Kasumi-1 (cell line): ENCODE data around the gene KLKB1.
"Not testable (repeated sequence)": the region's sequence is repeated elsewhere in the genome, so short reads cannot be mapped to it uniquely, and the experiment has no call there.

Experiments used
- DNase-seq, 2 experiments: peaks; one replicate each; lab custom pipeline; 2025; lab: John Stamatoyannopoulos, UW

Gene KLKB1

DNA sequence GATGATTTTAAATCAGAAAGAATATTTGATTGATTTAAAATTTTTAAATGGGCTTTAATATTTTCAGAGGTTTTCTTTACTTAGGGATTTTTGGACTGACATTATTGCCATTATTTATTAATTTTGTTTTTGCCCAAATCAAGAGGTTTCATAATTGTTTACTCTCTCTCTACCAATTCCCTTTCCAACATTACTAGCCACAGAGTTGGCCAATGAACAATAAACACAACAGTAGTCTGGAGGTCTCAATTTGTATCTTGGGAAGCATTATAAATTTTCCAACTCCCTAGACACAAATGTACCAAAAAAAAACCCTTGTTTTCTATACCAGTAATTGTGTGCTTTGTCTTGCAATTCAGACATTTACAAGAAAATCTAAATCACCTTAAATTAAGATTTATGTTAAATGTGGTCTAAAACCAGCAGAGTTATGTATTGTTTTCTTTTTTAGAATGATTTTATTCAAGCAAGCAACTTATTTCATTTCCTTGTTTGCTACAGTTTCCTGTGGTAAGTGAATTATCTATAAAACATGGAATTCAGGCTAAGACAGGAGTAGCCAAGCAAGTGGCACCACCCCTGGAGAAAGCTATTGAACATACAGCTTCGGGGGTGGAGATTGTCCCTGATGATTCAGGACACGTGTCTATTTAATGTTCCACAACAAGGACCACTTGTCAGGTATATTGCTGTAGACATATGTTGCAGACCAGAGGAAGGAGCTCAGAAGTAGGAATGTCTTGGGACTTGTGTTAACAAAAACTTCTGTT lies 622 bp downstream of the KLKB1 start:
- no peak for DNase-seq

DNA sequence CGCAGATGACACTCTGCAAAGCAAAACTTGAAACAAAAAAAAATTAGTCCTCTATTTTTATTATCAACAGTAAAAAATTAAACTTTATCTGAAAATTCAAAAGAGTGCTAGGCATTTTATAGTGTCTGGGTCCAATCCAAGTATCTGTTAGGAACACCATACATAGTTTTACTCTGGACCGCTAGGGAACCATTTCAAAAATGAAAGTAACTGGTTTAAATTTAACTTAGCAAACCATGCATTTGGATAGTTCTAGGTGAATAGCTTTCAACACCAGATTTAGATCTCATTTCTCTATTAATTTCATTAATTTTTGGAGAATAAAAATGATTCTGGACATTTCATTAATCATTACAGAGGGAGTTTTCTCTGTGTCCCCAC lies 1.2 kb downstream of the KLKB1 start:
- DNase-seq: no peak

DNA sequence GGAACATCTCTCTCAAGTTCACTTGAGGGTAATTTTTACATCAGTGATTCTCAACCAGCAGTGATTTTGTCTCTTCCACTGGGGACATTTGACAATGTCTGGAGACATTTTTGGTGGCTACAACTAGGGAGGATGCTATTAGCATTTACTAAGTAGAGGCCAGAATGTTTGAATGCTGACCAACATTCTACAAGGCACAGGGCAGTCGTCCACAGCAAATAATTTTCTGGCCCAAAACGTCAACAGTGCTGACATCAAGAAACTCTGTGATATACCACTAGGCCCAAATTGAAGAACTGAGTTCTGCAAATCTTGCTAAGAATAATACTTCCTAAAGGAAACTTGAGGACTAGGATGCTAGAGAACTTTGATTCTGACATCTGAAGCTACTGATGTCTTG lies 7.1 kb downstream of the KLKB1 start:
- DNase-seq: no peak

DNA sequence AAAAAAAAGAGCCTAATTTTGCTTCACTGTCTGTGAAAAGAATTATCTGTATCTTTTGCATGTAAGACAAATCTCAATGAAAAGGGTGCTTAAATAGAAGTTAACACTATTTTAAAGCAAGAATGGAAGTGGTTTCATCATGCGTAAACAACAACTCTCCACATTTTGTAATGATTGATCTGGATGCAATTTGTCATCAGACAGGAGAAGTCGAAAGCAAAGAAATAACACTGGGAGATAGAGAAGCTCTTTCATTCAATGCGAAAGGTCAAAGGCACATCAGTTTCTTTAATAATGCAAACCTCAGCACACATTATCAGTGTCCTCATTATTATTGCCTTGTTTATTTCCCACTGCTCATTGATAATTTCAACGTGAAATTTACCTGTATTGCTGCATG lies 8.8 kb downstream of the KLKB1 start:
- no peak for DNase-seq

DNA sequence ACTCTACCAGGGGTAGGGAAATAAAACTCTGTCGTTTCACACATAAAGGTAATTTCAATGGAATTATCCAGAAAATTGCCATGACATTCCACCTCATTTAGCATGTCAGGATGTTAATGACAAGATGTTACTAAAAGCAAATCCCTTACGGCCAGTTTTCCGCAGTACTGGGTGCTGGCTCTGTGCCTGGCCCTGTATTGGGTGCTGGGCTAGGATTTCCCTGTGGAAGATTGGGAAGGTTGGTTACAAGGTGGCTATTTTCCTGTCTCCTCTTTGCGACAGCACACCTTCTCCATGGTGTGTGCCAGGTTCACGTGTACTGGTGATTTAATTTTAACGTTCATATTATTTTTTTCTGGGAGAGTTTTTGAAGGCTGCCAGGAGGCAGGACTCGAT lies 13.1 kb downstream of the KLKB1 start:
- no peak for DNase-seq

DNA sequence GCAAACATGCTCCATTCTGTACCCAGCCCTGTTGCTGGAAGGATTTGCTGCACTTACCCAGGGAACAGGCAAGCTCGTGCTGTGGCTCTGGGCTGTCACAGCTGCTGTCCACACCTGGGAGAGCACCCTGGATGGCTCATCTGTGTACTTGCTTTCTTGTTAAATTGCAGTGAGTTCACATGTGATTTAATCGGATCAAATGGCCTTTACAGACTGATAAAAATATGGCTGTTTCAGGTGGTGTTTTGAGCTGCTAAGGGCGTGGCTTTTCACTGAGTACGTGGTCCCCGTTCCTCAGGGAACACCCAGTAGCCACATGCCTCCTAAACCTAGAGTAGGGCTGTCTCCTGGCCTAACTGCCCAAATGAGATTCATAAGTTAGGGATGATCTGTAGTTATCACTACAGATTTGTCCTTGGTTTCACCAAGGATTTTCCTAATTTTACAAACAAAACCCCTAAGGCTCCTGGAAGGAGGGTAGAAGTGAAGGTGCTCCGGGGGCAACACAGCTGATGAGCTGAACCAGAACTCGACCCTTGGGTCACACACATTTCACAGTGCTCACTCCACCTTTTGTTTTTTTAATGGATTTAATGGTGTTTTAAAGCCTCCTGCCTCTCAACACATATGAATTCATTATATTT lies 13.7 kb downstream of the KLKB1 start:
- peak in 1 of 2 experiments; percentile 56 for DNase-seq

DNA sequence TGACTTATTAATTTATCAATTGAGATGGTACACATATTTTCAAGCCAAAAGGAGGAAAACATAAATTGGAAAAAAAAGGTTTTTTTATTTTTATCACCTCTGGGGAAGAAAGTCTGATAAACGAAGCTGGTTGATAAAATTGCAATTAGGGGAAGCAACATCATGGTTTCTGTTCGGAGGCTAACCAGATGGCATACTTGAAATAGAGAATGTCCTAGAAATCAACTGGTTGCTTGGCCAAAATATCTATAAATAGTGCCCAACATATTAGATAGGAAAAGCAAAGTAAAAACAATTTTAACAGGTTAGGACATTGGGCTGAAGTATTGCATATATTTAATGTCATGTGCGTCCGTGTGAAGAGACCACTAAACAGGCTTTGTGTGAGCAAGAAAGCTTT lies 14.3 kb downstream of the KLKB1 start:
- DNase-seq: no peak

DNA sequence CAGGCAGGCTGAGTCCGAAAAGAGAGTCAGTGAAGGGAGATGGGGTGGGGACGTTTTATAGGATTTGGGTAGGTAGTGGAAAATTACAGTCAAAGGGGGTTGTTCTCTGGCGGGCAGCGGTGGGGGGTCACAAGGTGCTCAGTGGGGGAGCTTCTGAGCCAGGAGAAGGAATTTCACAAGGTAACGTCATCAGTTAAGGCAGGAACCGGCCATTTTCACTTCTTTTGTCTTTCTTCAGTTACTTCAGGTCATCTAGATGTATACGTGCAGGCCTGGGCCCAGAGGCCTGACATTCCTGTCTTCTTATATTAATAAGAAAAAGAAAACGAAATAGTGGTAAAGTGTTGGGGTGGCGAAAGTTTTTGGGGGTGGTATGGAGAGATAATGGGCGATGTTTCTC lies 14.7 kb downstream of the KLKB1 start:
- not testable (repeated sequence) for DNase-seq

DNA sequence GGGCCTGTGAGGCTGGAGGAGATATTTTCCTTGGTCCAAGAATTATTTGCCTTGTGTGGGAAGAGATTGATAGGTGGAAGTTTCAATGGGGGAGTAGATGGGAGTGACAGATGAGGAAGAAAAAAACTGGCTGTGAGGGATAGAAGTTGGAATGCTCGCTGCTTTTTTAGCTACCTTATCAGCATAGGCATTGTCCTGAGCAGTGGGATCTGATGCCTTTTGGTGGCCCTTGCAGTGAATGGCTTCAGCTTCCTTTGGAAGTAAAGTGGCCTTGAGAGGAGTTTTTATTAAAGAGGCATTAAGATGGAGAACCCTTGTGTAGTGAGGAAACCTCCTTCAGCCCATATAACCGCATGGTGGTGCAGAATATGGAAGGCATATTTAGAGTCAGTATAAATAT lies 16.0 kb downstream of the KLKB1 start:
- no peak for DNase-seq

DNA sequence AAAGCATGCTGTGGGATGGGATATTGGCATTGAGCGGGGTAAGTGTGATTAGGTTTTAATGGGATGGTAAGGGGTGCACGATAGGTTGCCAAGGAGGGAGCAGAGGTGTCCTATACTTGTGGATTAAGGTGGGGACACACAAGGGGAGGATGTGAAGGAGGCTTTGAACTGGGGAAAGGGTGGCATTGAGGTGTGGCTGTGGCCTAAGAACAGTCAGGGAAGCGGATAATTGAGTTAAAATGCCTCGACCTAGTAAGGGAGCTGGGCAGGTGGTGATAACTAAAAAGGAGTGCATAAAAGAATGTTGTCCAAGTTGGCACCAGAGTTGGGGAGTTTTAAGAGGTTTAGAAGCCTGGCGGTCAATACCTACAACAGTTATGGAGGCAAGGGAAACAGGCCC lies 17.5 kb downstream of the KLKB1 start:
- no peak for DNase-seq

DNA sequence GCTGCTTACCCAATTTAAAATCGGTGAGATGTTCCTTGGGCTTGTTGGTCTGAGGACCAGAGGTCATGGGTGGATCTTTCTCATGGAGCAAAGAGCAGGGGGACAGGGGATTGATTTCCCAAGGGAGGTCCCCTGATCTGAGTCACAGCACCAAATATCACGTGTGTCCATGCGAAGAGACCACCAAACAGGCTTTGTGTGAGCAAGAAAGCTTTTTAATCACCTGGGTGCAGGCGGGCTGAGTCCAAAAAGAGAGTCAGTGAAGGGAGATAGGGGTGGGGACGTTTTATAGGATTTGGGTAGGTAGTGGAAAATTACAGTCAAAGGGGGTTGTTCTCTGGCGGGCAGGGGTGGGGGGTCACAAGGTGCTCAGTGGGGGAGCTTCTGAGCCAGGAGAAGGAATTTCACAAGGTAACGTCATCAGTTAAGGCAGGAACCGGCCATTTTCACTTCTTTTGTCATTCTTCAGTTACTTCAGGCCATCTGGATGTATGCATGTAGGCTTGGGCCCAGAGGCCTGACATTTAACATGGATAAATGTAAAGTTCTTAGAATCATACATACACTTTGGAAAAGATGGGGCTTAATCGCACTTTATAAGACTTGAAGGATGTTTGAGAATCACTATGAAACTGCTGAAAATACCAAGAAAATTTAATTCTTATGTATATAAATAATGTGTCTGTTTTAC lies 19.9 kb downstream of the KLKB1 start:
- not testable (repeated sequence) for DNase-seq

DNA sequence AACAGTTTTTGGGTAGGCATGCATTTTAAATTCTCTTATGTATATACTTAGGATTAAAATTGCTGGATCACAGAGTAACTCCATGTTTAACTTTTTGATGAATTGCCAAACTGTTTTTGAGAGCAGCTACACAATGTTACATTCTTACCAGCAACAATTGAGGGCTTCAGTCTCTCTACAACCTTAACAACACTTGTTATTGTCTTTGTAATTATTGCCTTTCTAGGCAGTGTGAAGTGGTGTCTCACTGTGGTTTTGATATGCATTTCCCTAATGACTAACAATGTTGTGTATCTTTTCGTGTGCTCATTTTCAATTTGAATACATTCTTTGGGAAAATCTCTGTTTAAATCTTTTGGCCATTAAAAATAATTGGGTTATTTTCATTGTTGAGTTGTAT lies 21.3 kb downstream of the KLKB1 start:
- DNase-seq: no peak

DNA sequence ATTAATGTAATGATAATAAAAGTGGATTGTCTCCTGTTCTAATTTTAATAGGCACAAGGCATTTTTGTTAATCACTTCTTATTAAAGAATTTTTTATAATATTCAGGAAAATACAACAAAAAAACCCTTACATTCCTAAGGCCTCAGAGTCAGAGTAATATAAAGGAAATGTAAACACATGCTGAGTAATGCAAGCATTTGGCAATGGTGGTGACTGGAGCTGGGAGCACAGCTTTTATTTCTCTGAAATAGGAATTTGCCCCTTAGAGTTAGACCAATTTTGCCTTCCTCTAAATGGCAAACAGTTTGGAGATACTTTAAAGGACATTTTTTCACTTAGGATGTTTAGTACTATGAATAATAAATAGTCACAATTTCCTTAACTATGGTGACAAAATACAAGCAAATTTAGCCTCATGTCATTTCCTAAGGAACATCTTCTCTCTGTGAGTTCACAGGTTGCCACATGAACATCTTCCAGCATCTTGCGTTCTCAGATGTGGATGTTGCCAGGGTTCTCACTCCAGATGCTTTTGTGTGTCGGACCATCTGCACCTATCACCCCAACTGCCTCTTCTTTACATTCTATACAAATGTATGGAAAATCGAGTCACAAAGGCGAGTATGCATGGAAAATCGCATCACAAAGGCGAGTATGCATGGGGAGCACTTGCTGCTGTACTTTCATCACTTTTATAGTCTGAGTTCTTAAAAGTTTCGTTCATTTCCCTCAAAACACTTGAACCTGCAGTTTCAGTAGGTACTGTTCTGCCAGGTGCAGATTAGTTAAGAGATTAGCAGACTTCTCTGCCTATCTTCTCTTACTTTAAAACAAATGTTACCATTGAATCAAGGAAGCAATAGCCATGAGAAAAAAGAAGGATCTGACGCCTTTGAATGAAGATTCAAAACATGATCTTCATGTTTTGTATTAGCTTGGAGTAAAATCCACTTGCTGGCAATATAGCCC lies 22.8 kb downstream of the KLKB1 start:
- DNase-seq: no peak

DNA sequence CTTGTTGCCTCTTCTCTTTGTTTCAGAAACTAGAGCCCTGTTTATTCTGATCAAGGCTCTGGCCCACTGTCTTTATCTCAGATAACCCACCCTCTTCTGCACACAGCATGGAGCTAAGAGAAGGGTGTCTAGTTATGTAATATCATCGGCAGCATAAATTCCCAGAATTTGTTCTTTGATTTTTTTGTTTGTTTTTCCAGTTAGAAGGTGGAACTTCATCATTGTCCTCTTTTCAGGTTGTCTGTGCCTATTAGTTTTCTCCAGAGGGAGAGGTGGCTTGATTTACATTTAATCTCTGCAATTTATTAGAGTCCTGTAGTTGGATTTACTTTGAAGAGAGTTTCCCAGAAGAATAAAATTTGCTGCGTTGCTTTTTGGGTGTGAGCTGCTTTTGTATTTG lies 23.5 kb downstream of the KLKB1 start:
- DNase-seq: no peak

DNA sequence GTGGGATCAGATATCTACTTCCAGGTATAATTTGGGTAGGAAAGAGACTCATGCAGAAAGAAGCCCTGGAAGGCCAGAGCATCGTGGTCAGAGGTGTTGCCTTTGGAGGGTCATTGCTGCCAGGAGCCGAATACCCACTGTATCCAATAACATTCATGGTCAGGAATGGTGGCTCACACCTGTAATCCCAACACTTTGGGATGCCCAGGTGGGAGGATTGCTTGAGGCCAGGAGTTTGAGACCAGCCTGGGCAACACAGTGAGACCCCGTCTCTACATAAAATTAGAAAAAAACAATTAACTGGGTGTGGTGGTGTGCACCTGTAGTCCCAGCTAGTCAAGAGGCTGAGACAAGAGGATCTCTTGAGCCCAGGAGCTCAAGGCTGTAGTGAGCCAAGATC lies 27.8 kb downstream of the KLKB1 start:
- no peak for DNase-seq

DNA sequence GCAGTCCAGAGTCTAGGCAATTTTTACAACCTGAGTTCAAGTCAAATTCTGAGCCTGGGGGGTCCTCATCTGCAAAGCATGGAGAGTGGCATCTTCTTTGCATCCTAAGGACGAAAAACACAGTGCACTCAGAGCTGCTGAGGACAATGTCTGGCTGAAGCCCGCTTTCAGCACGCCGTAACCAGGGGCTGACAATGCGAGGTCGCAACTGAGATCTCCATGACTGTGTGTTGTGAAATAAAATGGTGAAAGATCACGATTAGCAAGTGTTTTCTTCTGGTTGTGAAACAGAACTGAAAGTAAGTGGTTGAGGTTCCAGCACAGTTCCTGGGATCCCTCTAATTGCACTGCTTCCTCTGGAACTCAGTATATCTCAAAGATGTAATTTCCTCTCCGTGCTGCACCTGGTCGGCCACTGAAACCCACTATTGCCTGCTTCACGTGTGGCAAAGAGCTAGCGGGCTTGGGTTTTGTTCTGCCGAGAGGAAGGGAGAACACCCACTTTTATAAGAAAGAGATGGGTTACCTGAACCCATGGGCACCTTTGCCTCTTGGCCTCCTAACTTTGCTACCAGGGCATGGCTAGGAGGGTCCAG lies 31.0 kb downstream of the KLKB1 start:
- no peak for DNase-seq

DNA sequence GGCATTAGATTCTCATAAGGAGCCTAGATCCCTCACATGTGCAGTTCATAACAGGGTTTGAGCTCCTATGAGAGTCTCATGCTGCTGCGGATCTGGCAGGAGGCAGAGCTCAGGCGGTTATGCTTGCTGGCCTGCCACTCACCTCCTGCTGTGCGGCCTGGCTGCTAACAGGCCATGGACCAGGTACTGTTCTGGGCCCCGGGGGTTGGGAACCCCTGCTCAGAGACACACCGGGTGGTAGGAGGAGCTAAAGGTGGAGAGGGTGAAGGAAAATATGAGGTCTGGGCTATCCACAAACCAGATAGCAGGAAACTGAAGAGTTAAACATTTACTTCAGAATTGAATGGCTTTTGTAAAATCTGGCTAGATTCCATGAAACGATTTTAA lies 32.8 kb downstream of the KLKB1 start:
- DNase-seq: no peak

DNA sequence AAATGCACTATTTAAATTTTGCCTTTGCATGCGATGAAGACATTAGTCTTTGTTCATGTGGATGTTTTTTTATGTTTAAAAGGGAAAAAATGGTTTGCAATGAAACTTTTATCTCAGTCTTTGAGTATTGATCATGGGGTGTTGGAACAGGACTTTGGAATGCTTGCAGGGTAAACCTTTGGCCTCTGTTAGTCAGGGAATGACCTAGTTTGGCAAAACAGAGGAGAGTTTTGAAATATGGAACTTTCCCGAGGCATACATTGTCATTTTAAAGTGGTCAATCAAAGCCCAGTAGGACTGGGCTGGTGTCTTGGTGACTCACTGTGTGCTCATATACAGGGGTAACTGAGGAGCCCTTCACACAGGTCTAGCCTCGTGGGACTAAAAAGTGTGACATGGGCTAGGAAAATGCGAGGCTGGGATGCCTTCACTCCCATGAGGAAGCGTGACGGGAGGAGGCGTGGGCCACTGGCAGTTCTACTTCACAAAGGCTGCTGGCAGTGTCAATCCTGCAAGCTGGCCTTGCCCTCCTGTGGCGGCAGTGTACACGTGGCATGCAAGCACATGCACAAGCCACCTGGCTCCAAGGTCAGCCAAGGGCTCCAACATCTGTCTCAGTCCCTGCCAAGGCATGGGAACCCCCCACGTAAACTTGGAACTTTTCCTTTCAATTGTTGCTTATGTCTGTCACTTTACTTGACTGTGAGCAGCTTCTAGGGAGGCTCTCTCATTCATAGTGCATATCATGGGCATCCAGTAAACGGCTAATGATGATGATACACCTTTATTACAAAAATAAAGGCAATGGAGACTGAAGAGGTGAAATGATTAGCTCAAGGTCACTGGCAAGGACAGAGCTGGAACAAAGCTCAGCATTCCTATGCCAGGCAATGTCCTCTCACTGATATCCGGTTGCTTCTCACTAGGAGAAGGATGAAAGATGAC lies 33.5 kb downstream of the KLKB1 start:
- DNase-seq: no peak

DNA sequence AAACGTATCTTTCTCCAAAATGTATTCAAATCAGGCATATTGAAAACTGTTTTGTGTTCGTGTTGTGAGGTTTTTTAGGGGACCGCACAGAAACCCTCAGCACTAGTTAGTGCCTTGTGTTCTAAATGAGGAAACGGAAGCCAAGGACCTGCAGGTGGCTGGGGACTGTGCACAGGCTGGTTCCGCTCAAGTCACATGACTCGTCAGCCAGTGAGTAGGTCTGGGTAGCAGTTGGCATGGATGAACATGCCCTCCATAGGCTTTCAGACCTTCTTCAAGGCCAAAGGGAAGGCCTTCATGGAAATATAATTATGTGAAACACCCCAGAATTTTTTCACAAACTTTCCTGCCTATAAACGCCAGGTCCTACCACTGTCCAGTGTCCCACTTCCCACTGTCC lies 37.4 kb downstream of the KLKB1 start:
- DNase-seq: no peak

DNA sequence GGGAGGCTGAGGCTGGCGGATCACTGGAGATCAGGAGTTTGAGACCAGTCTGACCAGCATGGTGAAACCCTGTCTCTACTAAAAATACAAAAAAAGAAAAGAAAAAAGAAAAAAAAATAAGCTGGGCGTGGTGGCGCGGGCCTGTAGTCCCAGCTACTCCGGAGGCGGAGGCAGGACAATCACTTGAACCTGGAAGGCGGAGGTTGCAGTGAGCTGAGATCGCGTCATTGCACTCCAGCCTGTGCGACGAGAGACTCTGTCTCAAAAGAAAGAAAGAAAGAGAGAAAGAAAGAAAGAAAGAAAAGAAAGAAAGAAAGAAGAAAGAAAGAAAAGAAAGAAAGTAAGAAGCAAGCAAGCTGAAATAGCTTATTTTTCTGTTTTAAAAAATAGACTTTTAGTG lies 37.9 kb downstream of the KLKB1 start:
- DNase-seq: not testable (repeated sequence)
